ENCODE measurements around the gene DCAF6.

- TF ChIP-seq POLR2A (IDR thresholded peaks at IDR 0.05): no peak
- TF ChIP-seq CTCF (IDR thresholded peaks at IDR 0.05): no peak
- no peak for TF ChIP-seq POLR2AphosphoS5 (IDR thresholded peaks at IDR 0.05)
- TF ChIP-seq EP300 (IDR thresholded peaks at IDR 0.05): no peak
These were observed 31.8 kb upstream of the DCAF6 start for GRCh38 chr1:167904652-167905130.
